SK-N-SH treated with all-trans-retinoic acid at 6 μM for 48 hours (cell line): ENCODE measurements around the gene DTD1.

Experiments
- ATAC-seq: fragments of 200-7000 bp; cut with Tn5 transposase; 3 replicates; pipeline ENCODE4 v1.9.1; 2020; ENCODE audit warnings: mild to moderate bottlenecking, moderate library complexity
- ARNTL ChIP-seq: fragments of 450-650 bp; formaldehyde crosslinking; IDR thresholded peaks from 2 replicates; pipeline ENCODE4 v1.5.0; 2020; ENCODE audit warnings: low read depth, mild to moderate bottlenecking, moderate library complexity, borderline replicate concordance
- BACH2 ChIP-seq: fragments of 250-450 bp; sonication (Bioruptor Pico); IDR thresholded peaks from 2 replicates; pipeline ENCODE4 v1.9.0; 2021; ENCODE audit warnings: mild to moderate bottlenecking, borderline replicate concordance
- CREB5 ChIP-seq: fragments of 250-450 bp; sonication (Bioruptor Pico); IDR thresholded peaks from 2 replicates; pipeline ENCODE4 v1.5.1; 2020; ENCODE audit warnings: low read depth, mild to moderate bottlenecking, moderate library complexity
- CSDC2 ChIP-seq: fragments of 250-450 bp; sonication (Bioruptor Pico); IDR thresholded peaks from 2 replicates; pipeline ENCODE4 v1.5.0; 2020; ENCODE audit warnings: mild to moderate bottlenecking, moderate library complexity
- CSRNP3 ChIP-seq: fragments of 250-450 bp; sonication (Bioruptor Pico); IDR thresholded peaks from 2 replicates; pipeline ENCODE4 v1.5.1; 2021; ENCODE audit warnings: mild to moderate bottlenecking, moderate library complexity
- ESRRG ChIP-seq: fragments of 250-450 bp; sonication (Bioruptor Pico); IDR thresholded peaks from 2 replicates; pipeline ENCODE4 v1.6.1; 2021; ENCODE audit warnings: mild to moderate bottlenecking
- OSR1 ChIP-seq: fragments of 250-450 bp; sonication (Bioruptor Pico); IDR thresholded peaks from 2 replicates; pipeline ENCODE4 v1.8.0; 2022; ENCODE audit warnings: moderate library complexity, mild to moderate bottlenecking, inconsistent platforms
- PATZ1 ChIP-seq: fragments of 250-450 bp; sonication (Bioruptor Pico); IDR thresholded peaks from 2 replicates; pipeline ENCODE4 v1.8.0; 2020; ENCODE audit warnings: mild to moderate bottlenecking, moderate library complexity, borderline replicate concordance
- POU6F1 ChIP-seq: fragments of 250-450 bp; sonication (Bioruptor Pico); IDR thresholded peaks from 2 replicates; pipeline ENCODE4 v1.8.0; 2021; ENCODE audit warnings: low read depth, mild to moderate bottlenecking, moderate library complexity, borderline replicate concordance
- PPARA ChIP-seq: fragments of 250-450 bp; sonication (Bioruptor Pico); IDR thresholded peaks from 2 replicates; pipeline ENCODE4 v1.5.0; 2020; ENCODE audit warnings: mild to moderate bottlenecking, borderline replicate concordance
- RARB ChIP-seq: fragments of 250-450 bp; sonication (Bioruptor Pico); IDR thresholded peaks from 2 replicates; pipeline ENCODE4 v1.8.0; 2021; ENCODE audit warnings: mild to moderate bottlenecking, moderate library complexity
- SNAI2 ChIP-seq: fragments of 250-450 bp; sonication (Bioruptor Pico); IDR thresholded peaks from 2 replicates; pipeline ENCODE4 v1.5.0; 2020; ENCODE audit warnings: mild to moderate bottlenecking, moderate library complexity
- TOX ChIP-seq: fragments of 250-450 bp; sonication (Bioruptor Pico); IDR thresholded peaks from 2 replicates; pipeline ENCODE4 v1.8.0; 2021; ENCODE audit warnings: mild to moderate bottlenecking, moderate library complexity, borderline replicate concordance
- ZFP30 ChIP-seq: fragments of 450-650 bp; formaldehyde crosslinking; IDR thresholded peaks from 2 replicates; pipeline ENCODE4 v1.5.0; 2022; ENCODE audit warnings: mild to moderate bottlenecking, moderate library complexity
- ZNF565 ChIP-seq: fragments of 450-650 bp; formaldehyde crosslinking; conservative IDR thresholded peaks from 2 replicates; pipeline ENCODE4 v1.5.0; 2020; ENCODE audit warnings: low read depth, mild to moderate bottlenecking, moderate library complexity
- ZNF70 ChIP-seq: fragments of 450-650 bp; formaldehyde crosslinking; IDR thresholded peaks from 2 replicates; pipeline ENCODE4 v1.5.0; 2020; ENCODE audit warnings: mild to moderate bottlenecking, moderate library complexity
- ZNF8 ChIP-seq: fragments of 450-650 bp; formaldehyde crosslinking; IDR thresholded peaks from 2 replicates; pipeline ENCODE4 v1.5.0; 2020; ENCODE audit warnings: mild to moderate bottlenecking, moderate library complexity

The DTD1 gene

GRCh38 chr20:18795366-18795765, 207.5 kb downstream of the DTD1 start:
- no peak for TF ChIP-seq ARNTL (CRISPR knock-in tag)
- no peak for TF ChIP-seq ZNF8 (CRISPR knock-in tag)
- no peak for TF ChIP-seq SNAI2 (CRISPR knock-in tag)
- TF ChIP-seq PPARA = no peak
- TF ChIP-seq CSRNP3 = no peak
- no peak for TF ChIP-seq RARB
- no peak for TF ChIP-seq TOX (CRISPR knock-in tag)
- no peak for TF ChIP-seq OSR1
- no peak for TF ChIP-seq PATZ1 (CRISPR knock-in tag)
- no peak for TF ChIP-seq POU6F1 (CRISPR knock-in tag)
- no peak for ATAC-seq

GRCh38 chr20:18796282-18796833, 208.5 kb downstream of the DTD1 start:
- no peak for TF ChIP-seq ESRRG (CRISPR knock-in tag)
- no peak for TF ChIP-seq CREB5 (CRISPR knock-in tag)
- TF ChIP-seq ZNF8 (CRISPR knock-in tag) = no peak
- no peak for TF ChIP-seq ZFP30 (CRISPR knock-in tag)
- no peak for TF ChIP-seq OSR1
- TF ChIP-seq BACH2 (CRISPR knock-in tag) = no peak
- TF ChIP-seq ZNF565 = no peak
- TF ChIP-seq SNAI2 (CRISPR knock-in tag) = no peak
- no peak for ATAC-seq

GRCh38 chr20:18801516-18801915, 213.7 kb downstream of the DTD1 start:
- no peak for ATAC-seq
- TF ChIP-seq ZNF70 (CRISPR knock-in tag) = no peak
- TF ChIP-seq OSR1 = no peak
- no peak for TF ChIP-seq BACH2 (CRISPR knock-in tag)
- TF ChIP-seq ZFP30 (CRISPR knock-in tag) = no peak
- TF ChIP-seq SNAI2 (CRISPR knock-in tag) = no peak
- no peak for TF ChIP-seq CSDC2 (CRISPR knock-in tag)
- TF ChIP-seq ZNF565 = no peak
- no peak for TF ChIP-seq ESRRG (CRISPR knock-in tag)
- no peak for TF ChIP-seq CREB5 (CRISPR knock-in tag)
- TF ChIP-seq, all 23 proteins: peak for 0

GRCh38 chr20:18802012-18802634, 214.3 kb downstream of the DTD1 start:
- ATAC-seq = no peak
- TF ChIP-seq ARNTL (CRISPR knock-in tag) (no peak), CREB5 (CRISPR knock-in tag) (no peak)
